Adipocyte (in vitro differentiated cells): ENCODE results near the gene WWC2.
A peak's percentile ranks its signal among the peaks of the same experiment; 100 is the strongest.

Experiments
- DNase-seq: peaks from one replicate; pipeline ENCODE4 v3.0.0-alpha.2; 2015; ENCODE audit warnings: low read depth
- H3K27me3 ChIP-seq: replicated peaks from 2 replicates; pipeline ENCODE4 v1.7.0; 2013; ENCODE audit warnings: mild to moderate bottlenecking, low read length, moderate library complexity; ENCODE audit not compliant: control insufficient read depth, insufficient read depth
- H3K36me3 ChIP-seq: 2 replicates; pipeline ENCODE4 v1.7.0; 2013; ENCODE audit warnings: low read length, mild to moderate bottlenecking, moderate library complexity; ENCODE audit not compliant: control insufficient read depth, insufficient read depth, severe bottlenecking
- H3K4me1 ChIP-seq: 2 replicates; pipeline ENCODE4 v1.7.0; 2013; ENCODE audit warnings: mild to moderate bottlenecking, low read length, moderate library complexity; ENCODE audit not compliant: control insufficient read depth, insufficient read depth
- H3K4me3 ChIP-seq: 2 replicates; pipeline ENCODE4 v1.7.0; 2013; ENCODE audit warnings: mild to moderate bottlenecking, low read length, moderate library complexity
- H3K9ac ChIP-seq: 2 replicates; pipeline ENCODE4 v1.7.0; 2013; ENCODE audit warnings: mild to moderate bottlenecking, low read length, moderate library complexity
- H3K9me3 ChIP-seq: 2 replicates; pipeline ENCODE4 v1.7.0; 2013; ENCODE audit warnings: mild to moderate bottlenecking, low read length, moderate library complexity; ENCODE audit not compliant: control insufficient read depth

Gene WWC2

GRCh38 chr4:183249854-183250253 is 150.8 kb downstream of the WWC2 start:
- DNase-seq: peak; percentile 80

GRCh38 chr4:183250831-183251230 is 151.8 kb downstream of the WWC2 start:
- no peak for DNase-seq
- peaks cover 51% of the 10 kb centered on the region for H3K36me3 ChIP-seq
- no peak overlapping the region for H3K9ac ChIP-seq
- H3K27me3 ChIP-seq: no peaks in the 10 kb centered on the region
- no peak overlapping the region for H3K4me3 ChIP-seq
- no peaks in the 10 kb centered on the region for H3K4me1 ChIP-seq
- H3K9me3 ChIP-seq: no peaks in the 10 kb centered on the region

More at GRCh38 chr4:183249854-183250253, 150.8 kb downstream of the WWC2 start:
- no peak overlapping the region for H3K4me3 ChIP-seq
- H3K36me3 ChIP-seq: peaks cover 56% of the 10 kb centered on the region
- H3K9me3 ChIP-seq: no peaks in the 10 kb centered on the region
- no peaks in the 10 kb centered on the region for H3K4me1 ChIP-seq
- H3K27me3 ChIP-seq: no peaks in the 10 kb centered on the region
- no peak overlapping the region for H3K9ac ChIP-seq

- Histone ChIP-seq H3K9ac (no peak overlapping the region), H3K4me3 (no peak overlapping the region), H3K36me3 (peaks cover 40% of the 10 kb centered on the region), H3K4me1 (peaks cover 7% of the 10 kb centered on the region), H3K27me3 (no peaks in the 10 kb centered on the region), H3K9me3 (no peaks in the 10 kb centered on the region)
- no peak for DNase-seq
These were observed 153.9 kb downstream of the WWC2 start for GRCh38 chr4:183252959-183253358.

GRCh38 chr4:183253451-183253850 is 154.4 kb downstream of the WWC2 start:
- Histone ChIP-seq H3K9ac (no peak overlapping the region), H3K9me3 (no peaks in the 10 kb centered on the region), H3K4me1 (peaks cover 7% of the 10 kb centered on the region), H3K4me3 (no peak overlapping the region), H3K36me3 (peaks cover 39% of the 10 kb centered on the region), H3K27me3 (no peaks in the 10 kb centered on the region)
- DNase-seq: no peak

- no peaks in the 10 kb centered on the region for H3K9me3 ChIP-seq
- no peak overlapping the region for H3K4me3 ChIP-seq
- H3K9ac ChIP-seq: no peak overlapping the region
- no peak for DNase-seq
- peaks cover 35% of the 10 kb centered on the region for H3K36me3 ChIP-seq
- no peaks in the 10 kb centered on the region for H3K27me3 ChIP-seq
- H3K4me1 ChIP-seq: peaks cover 7% of the 10 kb centered on the region
These were observed 155.1 kb downstream of the WWC2 start for GRCh38 chr4:183254162-183254561.

- H3K9ac ChIP-seq: no peak overlapping the region
- peaks cover 7% of the 10 kb centered on the region for H3K4me1 ChIP-seq
- no peak overlapping the region for H3K4me3 ChIP-seq
- peaks cover 42% of the 10 kb centered on the region for H3K36me3 ChIP-seq
- H3K9me3 ChIP-seq: no peaks in the 10 kb centered on the region
- no peak for DNase-seq
- H3K27me3 ChIP-seq: no peaks in the 10 kb centered on the region
These were observed 156.4 kb downstream of the WWC2 start for GRCh38 chr4:183255487-183255886.

GRCh38 chr4:183256343-183256742 is 157.3 kb downstream of the WWC2 start:
- H3K9ac ChIP-seq: peak overlapping the region; percentile 8
- no peak for DNase-seq
- H3K9me3 ChIP-seq: no peaks in the 10 kb centered on the region
- no peaks in the 10 kb centered on the region for H3K27me3 ChIP-seq
- peaks cover 42% of the 10 kb centered on the region for H3K36me3 ChIP-seq
- H3K4me3 ChIP-seq: no peak overlapping the region
- peaks cover 7% of the 10 kb centered on the region for H3K4me1 ChIP-seq

- H3K4me3 ChIP-seq: no peak overlapping the region
- no peaks in the 10 kb centered on the region for H3K27me3 ChIP-seq
- H3K9ac ChIP-seq: peak overlapping the region; percentile 5
- H3K9me3 ChIP-seq: no peaks in the 10 kb centered on the region
- peaks cover 8% of the 10 kb centered on the region for H3K4me1 ChIP-seq
- H3K36me3 ChIP-seq: peaks cover 40% of the 10 kb centered on the region
- DNase-seq: peak; percentile 71
These were observed 157.8 kb downstream of the WWC2 start for GRCh38 chr4:183256756-183257385.

GRCh38 chr4:183257808-183258207 is 158.8 kb downstream of the WWC2 start:
- peaks cover 14% of the 10 kb centered on the region for H3K4me1 ChIP-seq
- DNase-seq: no peak

GRCh38 chr4:183260491-183261151 is 161.6 kb downstream of the WWC2 start:
- H3K36me3 ChIP-seq: peaks cover 23% of the 10 kb centered on the region
- H3K27me3 ChIP-seq: no peaks in the 10 kb centered on the region
- H3K4me3 ChIP-seq: no peak overlapping the region
- H3K9ac ChIP-seq: no peak overlapping the region
- H3K4me1 ChIP-seq: peaks cover 18% of the 10 kb centered on the region
- no peak for DNase-seq
- no peaks in the 10 kb centered on the region for H3K9me3 ChIP-seq

More at GRCh38 chr4:183257808-183258207, 158.8 kb downstream of the WWC2 start:
- no peaks in the 10 kb centered on the region for H3K27me3 ChIP-seq
- peaks cover 35% of the 10 kb centered on the region for H3K36me3 ChIP-seq
- H3K9me3 ChIP-seq: no peaks in the 10 kb centered on the region
- no peak overlapping the region for H3K4me3 ChIP-seq
- H3K9ac ChIP-seq: no peak overlapping the region

GRCh38 chr4:183261953-183262775 is 163.1 kb downstream of the WWC2 start:
- H3K27me3 ChIP-seq: no peaks in the 10 kb centered on the region
- peak; percentile 92 for DNase-seq
- peaks cover 11% of the 10 kb centered on the region for H3K4me1 ChIP-seq
- H3K9ac ChIP-seq: peak overlapping the region; percentile 52
- H3K9me3 ChIP-seq: no peaks in the 10 kb centered on the region
- peaks cover 34% of the 10 kb centered on the region for H3K36me3 ChIP-seq
- no peak overlapping the region for H3K4me3 ChIP-seq
